Stomach (tissue), 9 donors: ENCODE data around the gene GRHPR. TPM values are rescaled to one million over a fixed set of nuclear protein-coding genes. Genes with fewer than 3 reads are reported as not detected.
"Not testable (repeated sequence)": the region's sequence is repeated elsewhere in the genome, so short reads cannot be mapped to it uniquely, and the experiment has no call there.

ENCODE experiments used
- DNase-seq, 2 donors: peaks; one replicate each; pipeline versions ENCODE4 v3.0.0 to v3.0.0-alpha.2; 2013 to 2019
- H3K27ac ChIP-seq, 5 donors: fragments of 200-600 bp in 4 of 5; sonication (generic) in 4 of 5; one replicate each; pipeline ENCODE4 v1.5.1; 2013 to 2019; ENCODE audit warnings: mild to moderate bottlenecking in 1 of 5, moderate library complexity in 1 of 5
- H3K27me3 ChIP-seq, 3 donors: fragments of 200-600 bp; sonication (generic); one replicate each; pipeline ENCODE4 v1.5.1; 2017 to 2019; ENCODE audit warnings: mixed run types in 1 of 3
- H3K36me3 ChIP-seq, 4 donors: fragments of 200-600 bp; sonication (generic); 1 replicate in 3 of 4; 2 replicates in 1 of 4; pipeline ENCODE4 v1.5.1; 2016 to 2019
- H3K4me1 ChIP-seq, 4 donors: fragments of 200-600 bp; sonication (generic); one replicate each; pipeline ENCODE4 v1.5.1; 2016 to 2019
- H3K4me3 ChIP-seq, 4 donors: fragments of 200-600 bp; sonication (generic) in 3 of 4; one replicate each; pipeline ENCODE4 v1.5.1; 2016 to 2019; ENCODE audit warnings: mild to moderate bottlenecking in 1 of 4
- H3K9me3 ChIP-seq, 4 donors: fragments of 200-600 bp; sonication (generic); one replicate each; pipeline ENCODE4 v1.5.1; 2016 to 2019
- EP300 ChIP-seq: sonication (generic); formaldehyde crosslinking; IDR thresholded peaks from one replicate; pipeline ENCODE4 v1.6.1; 2017; ENCODE audit warnings: antibody characterized with exemption
- POLR2A ChIP-seq, 4 donors: fragments of 450-650 bp; IDR thresholded peaks; one replicate each; pipeline ENCODE4 v1.6.1; 2016; ENCODE audit warnings: antibody characterized with exemption in 4 of 4, control low read depth in 2 of 4, mild to moderate bottlenecking in 1 of 4, moderate library complexity in 1 of 4
- POLR2AphosphoS5 ChIP-seq, 3 donors: sonication (generic); formaldehyde crosslinking; IDR thresholded peaks; one replicate each; pipeline ENCODE4 v1.6.1; 2016; ENCODE audit warnings: antibody characterized with exemption in 3 of 3
- WGBS, 5 donors: extraction: QIAGEN DNeasy Blood & Tissue Kit in 3 of 5; methylation state at CpG; one replicate each; pipeline versions ENCODE4 v1.1.5 to v1.1.7; 2013 to 2018; 5-methylcytosine and 5-hydroxymethylcytosine counted together
- intact Hi-C: fragments of 100-400 bp; cut with DNase I; formaldehyde crosslinking; loops from one replicate; pipeline ENCODE4 v1.15.1; 2023; ENCODE audit warnings: low total_unique reads
- polyA plus RNA-seq, 3 donors: library from polyadenylated mRNA; stranded (reverse); fragments of 200-250 nt; gene quantifications; one replicate each; pipeline ENCODE4 v1.2.3, GENCODE V29; 2013
- total RNA-seq, 5 donors: library from RNA; depleted of rRNA; stranded (reverse); fragments of >200 nt; gene quantifications; one replicate each; pipeline versions ENCODE4 v1.1.0 to v1.2.3, GENCODE V29; 2014 to 2016
- TF ChIP-seq, protein P1 (sequence below), 7 experiments: fragments of 450-650 bp in 4 of 7; fragments of 200-600 bp in 3 of 7; sonication (generic) in 3 of 7; IDR thresholded peaks; one replicate each; pipeline ENCODE4 v1.5.1; 2016 to 2019; ENCODE audit warnings: antibody characterized with exemption in 7 of 7, control low read depth in 2 of 7, mild to moderate bottlenecking in 1 of 7
- donor health status: healthy with polysubstance abuse.
- donor health status: Bipolar disorder and iron deficiency.
- donor health status: healthy.

The GRHPR gene
- total and polyA plus RNA-seq, 8 donors: 48.7 to 111 (median 81.4) TPM

DNA sequence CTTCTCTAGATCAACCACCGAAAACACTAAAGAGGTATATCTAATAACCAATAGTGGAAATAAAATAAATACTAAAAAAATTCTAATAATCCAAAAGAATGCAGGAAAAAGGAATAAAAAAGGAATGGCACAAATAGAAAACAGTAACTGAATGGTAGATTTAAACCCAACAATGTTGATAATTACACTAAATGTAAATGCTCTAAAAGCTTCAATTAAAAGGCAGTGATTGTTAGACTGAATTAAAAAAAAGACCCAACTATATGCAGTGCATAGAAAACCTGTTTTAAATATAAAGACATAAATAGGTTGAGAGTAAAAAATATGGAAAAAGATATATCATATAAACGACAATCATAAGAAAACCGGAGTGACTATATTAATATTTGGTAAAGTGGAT lies 51.9 kb downstream of the GRHPR start:
- 81 to 99% (median 96%) methylated on average over 3 of the region's 3 CpGs for WGBS, 5 donors
- peaks cover 0 to 20% (median 0%) of the 10 kb centered on the region in 3 donors for H3K27me3 ChIP-seq
- H3K36me3 ChIP-seq: no peaks in the 10 kb centered on the region
- H3K4me3 ChIP-seq: no peak overlapping the region
- DNase-seq: no peak
- no peak overlapping the region for H3K27ac ChIP-seq
- TF ChIP-seq, protein P1, sequence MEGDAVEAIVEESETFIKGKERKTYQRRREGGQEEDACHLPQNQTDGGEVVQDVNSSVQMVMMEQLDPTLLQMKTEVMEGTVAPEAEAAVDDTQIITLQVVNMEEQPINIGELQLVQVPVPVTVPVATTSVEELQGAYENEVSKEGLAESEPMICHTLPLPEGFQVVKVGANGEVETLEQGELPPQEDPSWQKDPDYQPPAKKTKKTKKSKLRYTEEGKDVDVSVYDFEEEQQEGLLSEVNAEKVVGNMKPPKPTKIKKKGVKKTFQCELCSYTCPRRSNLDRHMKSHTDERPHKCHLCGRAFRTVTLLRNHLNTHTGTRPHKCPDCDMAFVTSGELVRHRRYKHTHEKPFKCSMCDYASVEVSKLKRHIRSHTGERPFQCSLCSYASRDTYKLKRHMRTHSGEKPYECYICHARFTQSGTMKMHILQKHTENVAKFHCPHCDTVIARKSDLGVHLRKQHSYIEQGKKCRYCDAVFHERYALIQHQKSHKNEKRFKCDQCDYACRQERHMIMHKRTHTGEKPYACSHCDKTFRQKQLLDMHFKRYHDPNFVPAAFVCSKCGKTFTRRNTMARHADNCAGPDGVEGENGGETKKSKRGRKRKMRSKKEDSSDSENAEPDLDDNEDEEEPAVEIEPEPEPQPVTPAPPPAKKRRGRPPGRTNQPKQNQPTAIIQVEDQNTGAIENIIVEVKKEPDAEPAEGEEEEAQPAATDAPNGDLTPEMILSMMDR (IDR thresholded peaks at IDR 0.05): no peak
- TF ChIP-seq EP300: no peak
- no peak for TF ChIP-seq POLR2A (IDR thresholded peaks at IDR 0.05)
- no peak for TF ChIP-seq POLR2AphosphoS5 (IDR thresholded peaks at IDR 0.05)
- peaks cover 6 to 16% (median 6%) of the 10 kb centered on the region in 4 donors for H3K4me1 ChIP-seq
- intact Hi-C loops: loop anchor here (10.0 kb wide), 1 partner anchor 60 kb away; no protein-coding TSS in a partner anchor
- H3K9me3 ChIP-seq: peaks cover 0 to 9% (median 0%) of the 10 kb centered on the region in 4 donors

DNA sequence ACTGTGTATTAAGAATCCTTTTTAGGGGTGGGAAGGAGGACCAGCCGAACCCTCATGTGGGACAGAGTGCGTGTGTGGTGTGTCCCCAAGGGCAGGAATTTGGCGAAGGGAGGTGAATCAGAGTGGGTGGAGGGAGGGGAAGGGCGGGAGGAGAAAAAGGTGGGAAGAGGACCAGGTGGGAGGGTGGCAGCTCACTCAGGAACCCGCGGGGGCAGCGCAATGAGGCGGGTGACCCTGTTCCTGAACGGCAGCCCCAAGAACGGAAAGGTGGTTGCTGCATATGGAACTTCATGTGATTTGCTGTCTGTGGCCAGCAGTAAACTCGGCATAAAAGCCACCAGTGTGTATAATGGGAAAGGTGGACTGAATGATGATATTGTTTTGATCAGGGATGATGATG lies 54.4 kb downstream of the GRHPR start:
- Histone ChIP-seq H3K4me1 (peaks cover 6 to 11% (median 6%) of the 10 kb centered on the region in 4 donors), H3K27me3 (peaks cover 0 to 28% (median 0%) of the 10 kb centered on the region in 3 donors), H3K36me3 (no peaks in the 10 kb centered on the region), H3K4me3 (no peak overlapping the region), H3K27ac (no peak overlapping the region), H3K9me3 (peaks cover 0 to 9% (median 0%) of the 10 kb centered on the region in 4 donors)
- intact Hi-C loops: loop anchor here (10.0 kb wide), 1 partner anchor 62 kb away; no protein-coding TSS in a partner anchor
- WGBS, 5 donors: 69 to 80% (median 76%) methylated on average over 11 of the region's 11 CpGs
- no peak for DNase-seq
- TF ChIP-seq POLR2AphosphoS5 (IDR thresholded peaks at IDR 0.05) (no peak), EP300 (no peak)

DNA sequence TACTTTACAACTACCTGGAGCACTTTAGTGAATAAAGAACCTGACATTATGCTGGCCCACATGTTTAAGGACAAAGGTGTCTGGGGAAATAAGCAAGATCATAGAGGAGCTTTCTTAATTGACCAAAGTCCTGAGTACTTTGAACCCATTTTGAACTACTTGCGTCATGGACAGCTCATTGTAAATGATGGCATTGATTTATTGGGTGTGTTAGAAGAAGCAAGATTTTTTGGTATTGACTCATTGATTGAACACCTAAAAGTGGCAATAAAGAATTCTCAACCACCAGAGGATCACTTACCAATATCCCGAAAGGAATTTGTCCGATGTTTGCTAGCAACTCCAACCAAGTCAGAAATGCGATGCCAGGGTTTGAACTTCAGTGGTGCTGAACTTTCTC lies 54.9 kb downstream of the GRHPR start:
- Histone ChIP-seq H3K27me3 (peaks cover 0 to 30% (median 0%) of the 10 kb centered on the region in 3 donors), H3K4me1 (peaks cover 4 to 10% (median 4%) of the 10 kb centered on the region in 4 donors)
- not testable (repeated sequence) for H3K36me3 ChIP-seq, H3K9me3 ChIP-seq, DNase-seq, H3K4me3 ChIP-seq, H3K27ac ChIP-seq
- intact Hi-C loops: loop anchor here (10.0 kb wide), 1 partner anchor 63 kb away; no protein-coding TSS in a partner anchor
- 74 to 86% (median 77%) methylated on average over 4 of the region's 4 CpGs for WGBS, 5 donors

DNA sequence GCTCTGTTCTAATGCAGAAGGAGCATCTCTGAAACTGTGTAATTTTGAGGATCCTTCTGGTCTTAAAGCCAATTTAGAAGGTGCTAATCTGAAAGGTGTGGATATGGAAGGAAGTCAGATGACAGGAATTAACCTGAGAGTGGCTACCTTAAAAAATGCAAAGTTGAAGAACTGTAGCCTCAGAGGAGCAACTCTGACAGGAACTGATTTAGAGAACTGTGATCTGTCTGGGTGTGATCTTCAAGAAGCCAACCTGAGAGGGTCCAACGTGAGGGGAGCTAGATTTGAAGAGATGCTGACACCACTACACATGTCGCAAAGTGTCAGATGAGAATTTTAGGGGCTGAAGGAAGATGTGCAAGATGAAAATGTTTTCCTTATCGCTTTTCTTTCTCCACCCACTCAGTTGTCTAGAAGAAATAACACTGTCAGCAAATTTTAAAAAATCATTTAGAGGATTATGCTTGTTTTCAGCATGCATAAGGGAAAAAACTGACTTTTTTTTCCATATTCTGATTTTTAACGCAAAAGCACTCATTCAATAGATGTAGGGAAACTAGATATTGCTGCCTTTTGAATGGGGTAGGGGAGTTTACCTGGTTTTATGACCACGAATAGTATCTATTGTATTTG lies 55.6 kb downstream of the GRHPR start:
- H3K4me3 ChIP-seq, DNase-seq, H3K27ac ChIP-seq, H3K4me1 ChIP-seq, H3K36me3 ChIP-seq, H3K9me3 ChIP-seq: not testable (repeated sequence)
- H3K27me3 ChIP-seq: peaks cover 0 to 30% (median 0%) of the 10 kb centered on the region in 3 donors
- intact Hi-C loops: loop anchor here (10.0 kb wide), 1 partner anchor 63 kb away; no protein-coding TSS in a partner anchor
- 61 to 69% (median 69%) methylated on average over 5 of the region's 5 CpGs for whole genome bisulfite sequencing, 5 donors

- H3K9me3 ChIP-seq: no peaks in the 10 kb centered on the region
- DNase-seq: no peak
- peaks cover 0 to 30% (median 0%) of the 10 kb centered on the region in 3 donors for H3K27me3 ChIP-seq
- H3K4me3 ChIP-seq: no peak overlapping the region
- intact Hi-C loops: no loop called here
- peaks cover 5 to 15% (median 7%) of the 10 kb centered on the region in 4 donors for H3K4me1 ChIP-seq
- no peak overlapping the region for H3K27ac ChIP-seq
- H3K36me3 ChIP-seq: no peaks in the 10 kb centered on the region
- TF ChIP-seq POLR2A (IDR thresholded peaks at IDR 0.05) (no peak), EP300 (no peak), POLR2AphosphoS5 (IDR thresholded peaks at IDR 0.05) (no peak)
- TF ChIP-seq, protein P1 (IDR thresholded peaks at IDR 0.05): no peak
- WGBS, 5 donors: 80 to 88% (median 85%) methylated on average over 3 of the region's 3 CpGs
Measured at GRCh38 chr9:37480759-37481158, 58.3 kb downstream of the GRHPR start.
